CD14-positive monocyte (primary cell): ENCODE measurements around the gene CEBPE. TPM values are rescaled to one million over a fixed set of nuclear protein-coding genes. Genes with fewer than 3 reads are reported as not detected.
A peak's percentile ranks its signal among the peaks of the same experiment; 100 is the strongest.

ENCODE experiments used
- DNase-seq, 3 donors: peaks; one replicate each; pipeline ENCODE4 v3.0.0-alpha.2; 2011 to 2022
- H2AFZ ChIP-seq: 2 replicates; pipeline ENCODE4 v1.6.0; 2012; ENCODE audit warnings: mild to moderate bottlenecking, low read depth, low read length, inconsistent platforms; ENCODE audit not compliant: insufficient read depth, poor library complexity, severe bottlenecking
- H3K27ac ChIP-seq, 2 donors: 1 replicate in 1 of 2; 2 replicates in 1 of 2; pipeline ENCODE4 v1.5.1; 2012 to 2013; ENCODE audit warnings: low read length in 2 of 2, control low read depth in 1 of 2, inconsistent platforms in 1 of 2, low read depth in 1 of 2, mild to moderate bottlenecking in 1 of 2
- H3K27me3 ChIP-seq, 2 donors: one replicate each; pipeline versions ENCODE4 v1.6.0 to v1.6.1; 2011 to 2013; ENCODE audit warnings: low read length in 2 of 2; ENCODE audit not compliant: control insufficient read depth in 2 of 2, insufficient read depth in 2 of 2
- H3K36me3 ChIP-seq, 2 donors: replicated peaks in 1 of 2; 1 replicate in 1 of 2; 2 replicates in 1 of 2; pipeline versions ENCODE4 v1.5.1 to v1.6.1; 2012 to 2013; ENCODE audit warnings: low read length in 2 of 2, control low read depth in 1 of 2, inconsistent platforms in 1 of 2, mild to moderate bottlenecking in 1 of 2; ENCODE audit not compliant: insufficient read depth in 2 of 2, control insufficient read depth in 1 of 2
- H3K4me1 ChIP-seq, 2 donors: 1 replicate in 1 of 2; 2 replicates in 1 of 2; pipeline versions ENCODE4 v1.5.1 to v1.6.1; 2012 to 2013; ENCODE audit warnings: low read length in 2 of 2, control low read depth in 1 of 2, inconsistent platforms in 1 of 2, mild to moderate bottlenecking in 1 of 2, moderate library complexity in 1 of 2; ENCODE audit not compliant: insufficient read depth in 2 of 2, control insufficient read depth in 1 of 2
- H3K4me2 ChIP-seq: replicated peaks from 2 replicates; pipeline ENCODE3; 2012; ENCODE audit warnings: low read length, moderate library complexity, mild to moderate bottlenecking; ENCODE audit not compliant: poor library complexity, severe bottlenecking; ENCODE audit errors: extremely low read depth
- H3K4me3 ChIP-seq, 3 experiments: fragments of 200-600 bp in 1 of 3; sonication (generic) in 1 of 3; replicated peaks in 1 of 3; 1 replicate in 2 of 3; 2 replicates in 1 of 3; pipeline ENCODE4 v1.5.1; 2011 to 2013; ENCODE audit warnings: low read length in 3 of 3, mild to moderate bottlenecking in 3 of 3, control low read depth in 2 of 3, low read depth in 2 of 3, inconsistent platforms in 1 of 3, moderate library complexity in 1 of 3
- H3K79me2 ChIP-seq: 2 replicates; pipeline ENCODE4 v1.6.0; 2012; ENCODE audit warnings: mild to moderate bottlenecking, control low read depth, inconsistent platforms, low read length, moderate library complexity; ENCODE audit not compliant: insufficient read depth
- H3K9ac ChIP-seq: 2 replicates; pipeline ENCODE4 v1.6.0; 2017; ENCODE audit warnings: low read length, mild to moderate bottlenecking; ENCODE audit not compliant: insufficient read depth, poor library complexity, severe bottlenecking
- H3K9me3 ChIP-seq, 2 donors: replicated peaks in 1 of 2; 1 replicate in 1 of 2; 2 replicates in 1 of 2; pipeline versions ENCODE4 v1.5.1 to v1.6.1; 2012 to 2013; ENCODE audit warnings: low read length in 2 of 2, control low read depth in 1 of 2; ENCODE audit not compliant: control insufficient read depth in 1 of 2, insufficient read depth in 1 of 2
- H4K20me1 ChIP-seq: 2 replicates; pipeline ENCODE4 v1.6.0; 2012; ENCODE audit warnings: mild to moderate bottlenecking, low read length, control low read depth, moderate library complexity; ENCODE audit not compliant: insufficient read depth
- H3K27ac Mint-ChIP-seq, 7 donors: one replicate each; pipeline ENCODE4 v1.8.0; 2020; ENCODE audit warnings: mild to moderate bottlenecking in 7 of 7, mixed read lengths in 7 of 7, moderate library complexity in 6 of 7, inconsistent platforms in 2 of 7
- H3K27me3 Mint-ChIP-seq, 3 donors: one replicate each; pipeline ENCODE4 v1.8.0; 2021 to 2022; ENCODE audit warnings: low read depth in 3 of 3, mild to moderate bottlenecking in 3 of 3, mixed read lengths in 3 of 3, moderate library complexity in 3 of 3, inconsistent platforms in 1 of 3
- H3K36me3 Mint-ChIP-seq, 2 donors: one replicate each; pipeline ENCODE4 v1.8.0; 2020; ENCODE audit warnings: mixed read lengths in 2 of 2, inconsistent platforms in 1 of 2, mild to moderate bottlenecking in 1 of 2
- H3K4me1 Mint-ChIP-seq: one replicate; pipeline ENCODE4 v1.8.0; 2020; ENCODE audit warnings: mild to moderate bottlenecking, mixed read lengths
- H3K4me3 Mint-ChIP-seq, 2 donors: one replicate each; pipeline ENCODE4 v1.8.0; 2020; ENCODE audit warnings: mild to moderate bottlenecking in 2 of 2, mixed read lengths in 2 of 2, moderate library complexity in 1 of 2
- H3K9me3 Mint-ChIP-seq, 7 donors: one replicate each; pipeline ENCODE4 v1.8.0; 2020 to 2022; ENCODE audit warnings: mixed read lengths in 7 of 7, mild to moderate bottlenecking in 6 of 7, moderate library complexity in 6 of 7, inconsistent platforms in 2 of 7
- WGBS: methylation state at CpG from one replicate; pipeline ENCODE4 v1.1.5; 2013; ENCODE audit warnings: missing lambda C conversion rate; ENCODE audit not compliant: insufficient coverage; 5-methylcytosine and 5-hydroxymethylcytosine counted together
- intact Hi-C, 2 donors: fragments of 100-400 bp; cut with micrococcal nuclease; formaldehyde crosslinking; loops; one replicate each; pipeline versions ENCODE4 v1.15.0 to v1.15.1; 2023
- polyA plus RNA-seq, 3 donors: library from polyadenylated mRNA; depleted of rRNA in 1 of 3; unstranded in 2 of 3; stranded (reverse) in 1 of 3; fragments of 300-500 nt in 2 of 3; fragments of >200 nt in 1 of 3; fragmentation: Illumina TruSeq in 2 of 3; gene quantifications; 1 replicate in 2 of 3; 2 replicates in 1 of 3; pipeline ENCODE4 v1.2.3, GENCODE V29; 2012 to 2021
- TF ChIP-seq, protein P1 (sequence below): fragments of 200-600 bp; IDR thresholded peaks from one replicate; pipeline ENCODE4 v1.8.0; 2022; ENCODE audit warnings: antibody characterized with exemption, mild to moderate bottlenecking

CEBPE gene
- polyA plus RNA-seq, 3 donors = 0.73 to 1.5 (median 1.3) TPM

DNA sequence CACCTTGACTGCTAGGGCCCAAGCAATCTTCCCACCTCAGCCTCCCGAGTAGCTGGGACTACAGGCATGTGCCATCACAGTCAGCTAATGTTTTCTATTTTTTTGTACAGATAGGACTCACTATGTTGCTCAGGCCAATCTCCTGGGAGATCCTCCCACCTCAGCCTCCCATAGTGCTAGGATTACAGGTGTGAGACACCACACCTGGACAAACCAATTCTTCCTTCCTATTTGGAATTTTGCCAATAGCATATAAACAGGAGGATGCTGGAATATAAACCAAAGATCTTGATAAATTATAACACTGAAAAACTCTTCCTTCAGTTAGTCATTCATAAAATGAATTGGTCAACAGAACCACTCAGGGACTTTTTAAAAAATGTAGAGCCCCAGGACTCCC is 32.5 kb downstream of the CEBPE start:
- peak overlapping the region in 2 of 7 donors; percentile 37 to 62 for H3K27ac Mint-ChIP-seq

DNA sequence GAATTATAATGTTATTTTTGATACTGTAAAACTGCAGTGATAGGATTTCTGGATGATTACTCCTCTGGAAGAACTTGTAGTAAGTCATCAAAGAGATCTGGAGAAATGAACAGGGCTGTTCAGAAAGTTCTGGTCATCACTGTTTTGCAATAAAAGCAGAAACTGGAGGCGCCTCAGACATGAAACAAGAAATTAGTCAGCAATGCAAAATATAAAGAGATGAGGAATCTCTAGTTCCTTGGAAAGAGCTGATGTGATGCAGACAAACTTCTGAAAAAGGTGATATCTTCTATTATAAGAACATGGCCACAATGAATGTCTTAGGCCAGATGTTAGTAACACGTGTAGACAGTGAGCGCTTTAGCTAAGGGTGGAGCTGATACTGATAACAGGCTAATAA is 33.6 kb downstream of the CEBPE start:
- WGBS = 61% methylated on average over 3 of the region's 3 CpGs
- H3K36me3 Mint-ChIP-seq = peaks cover 69 to 88% of the 10 kb centered on the region in 2 donors

More for the DNA sequence above, 32.5 kb downstream of the CEBPE start:
- H3K4me3 ChIP-seq = no peak overlapping the region
- Mint-ChIP-seq H3K4me1 (peaks cover 11% of the 10 kb centered on the region), H3K9me3 (no peaks in the 10 kb centered on the region), H3K36me3 (peaks cover 62 to 89% of the 10 kb centered on the region in 2 donors), H3K4me3 (no peak overlapping the region), H3K27me3 (no peaks in the 10 kb centered on the region)
- H3K27me3 ChIP-seq = no peaks in the 10 kb centered on the region
- no peak overlapping the region for H2AFZ ChIP-seq
- TF ChIP-seq, protein P1, sequence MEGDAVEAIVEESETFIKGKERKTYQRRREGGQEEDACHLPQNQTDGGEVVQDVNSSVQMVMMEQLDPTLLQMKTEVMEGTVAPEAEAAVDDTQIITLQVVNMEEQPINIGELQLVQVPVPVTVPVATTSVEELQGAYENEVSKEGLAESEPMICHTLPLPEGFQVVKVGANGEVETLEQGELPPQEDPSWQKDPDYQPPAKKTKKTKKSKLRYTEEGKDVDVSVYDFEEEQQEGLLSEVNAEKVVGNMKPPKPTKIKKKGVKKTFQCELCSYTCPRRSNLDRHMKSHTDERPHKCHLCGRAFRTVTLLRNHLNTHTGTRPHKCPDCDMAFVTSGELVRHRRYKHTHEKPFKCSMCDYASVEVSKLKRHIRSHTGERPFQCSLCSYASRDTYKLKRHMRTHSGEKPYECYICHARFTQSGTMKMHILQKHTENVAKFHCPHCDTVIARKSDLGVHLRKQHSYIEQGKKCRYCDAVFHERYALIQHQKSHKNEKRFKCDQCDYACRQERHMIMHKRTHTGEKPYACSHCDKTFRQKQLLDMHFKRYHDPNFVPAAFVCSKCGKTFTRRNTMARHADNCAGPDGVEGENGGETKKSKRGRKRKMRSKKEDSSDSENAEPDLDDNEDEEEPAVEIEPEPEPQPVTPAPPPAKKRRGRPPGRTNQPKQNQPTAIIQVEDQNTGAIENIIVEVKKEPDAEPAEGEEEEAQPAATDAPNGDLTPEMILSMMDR = no peak
- no peak overlapping the region for H3K4me2 ChIP-seq
- peaks cover 94 to 100% of the 10 kb centered on the region in 2 donors for H3K36me3 ChIP-seq
- peaks cover 84% of the 10 kb centered on the region for H4K20me1 ChIP-seq
- H3K9ac ChIP-seq = no peak overlapping the region
- H3K79me2 ChIP-seq = peaks cover 77% of the 10 kb centered on the region
- intact Hi-C loops = no loop called here
- peaks cover 8 to 17% of the 10 kb centered on the region in 2 donors for H3K4me1 ChIP-seq
- 100% methylated on average over 1 of the region's 1 CpG for WGBS
- DNase-seq = no peak
- H3K27ac ChIP-seq = peak overlapping the region in 1 of 2 donors; percentile 9
- H3K9me3 ChIP-seq = no peaks in the 10 kb centered on the region

More for the DNA sequence above, 33.6 kb downstream of the CEBPE start:
- intact Hi-C loops = no loop called here
- Histone ChIP-seq H3K79me2 (peaks cover 68% of the 10 kb centered on the region), H3K4me2 (no peak overlapping the region), H4K20me1 (peaks cover 74% of the 10 kb centered on the region), H3K4me1 (peaks cover 8 to 20% of the 10 kb centered on the region in 2 donors), H3K27ac (peak overlapping the region in 1 of 2 donors; percentile 9), H3K9ac (no peak overlapping the region), H3K4me3 (no peak overlapping the region), H2AFZ (no peak overlapping the region), H3K9me3 (no peaks in the 10 kb centered on the region), H3K36me3 (peaks cover 95 to 100% of the 10 kb centered on the region in 2 donors), H3K27me3 (no peaks in the 10 kb centered on the region)
- DNase-seq = peak in 1 of 3 donors; percentile 21
- Mint-ChIP-seq H3K4me1 (peaks cover 12% of the 10 kb centered on the region), H3K9me3 (no peaks in the 10 kb centered on the region), H3K27ac (peak overlapping the region in 6 of 7 donors; percentile 5 to 82 (median 58)), H3K4me3 (no peak overlapping the region), H3K27me3 (no peaks in the 10 kb centered on the region)
- TF ChIP-seq, protein P1 = no peak
